Mesenchymal stem cell (in vitro differentiated cells and primary cell): ENCODE measurements around the gene NSUN6.

Source experiments
- DNase-seq: peaks from one replicate; pipeline ENCODE4 v3.0.0-alpha.2; 2013
- H2AFZ ChIP-seq: one replicate; pipeline ENCODE4 v1.6.1; 2013; ENCODE audit warnings: low read depth, mild to moderate bottlenecking, control low read depth, inconsistent platforms, low read length, moderate library complexity
- H2AK5ac ChIP-seq: 2 replicates; pipeline ENCODE4 v1.6.1; 2013; ENCODE audit warnings: low read length, moderate library complexity, mild to moderate bottlenecking, inconsistent platforms; ENCODE audit not compliant: severe bottlenecking
- H2BK120ac ChIP-seq: one replicate; pipeline ENCODE4 v1.6.1; 2013; ENCODE audit warnings: low read depth, mild to moderate bottlenecking, inconsistent platforms, low read length, moderate library complexity
- H2BK12ac ChIP-seq, 2 experiments: one replicate each; pipeline ENCODE4 v1.6.1; 2013; ENCODE audit warnings: inconsistent platforms in 2 of 2, low read length in 2 of 2, mild to moderate bottlenecking in 2 of 2, moderate library complexity in 2 of 2, control low read depth in 1 of 2
- H2BK15ac ChIP-seq: one replicate; pipeline ENCODE4 v1.6.1; 2013; ENCODE audit warnings: mild to moderate bottlenecking, low read depth, inconsistent platforms; ENCODE audit not compliant: poor library complexity, severe bottlenecking
- H2BK5ac ChIP-seq: 2 replicates; pipeline ENCODE4 v1.6.1; 2013; ENCODE audit warnings: low read depth, mild to moderate bottlenecking, low read length, control low read depth, inconsistent platforms; ENCODE audit not compliant: poor library complexity, severe bottlenecking
- H3K14ac ChIP-seq, 2 experiments: one replicate each; pipeline ENCODE4 v1.6.1; 2013; ENCODE audit warnings: inconsistent platforms in 2 of 2, low read length in 2 of 2, control low read depth in 1 of 2, mild to moderate bottlenecking in 1 of 2, moderate library complexity in 1 of 2
- H3K18ac ChIP-seq, 2 experiments: one replicate each; pipeline ENCODE4 v1.6.1; 2013; ENCODE audit warnings: inconsistent platforms in 2 of 2, low read length in 2 of 2, control low read depth in 1 of 2, low read depth in 1 of 2, mild to moderate bottlenecking in 1 of 2
- H3K23ac ChIP-seq, 2 experiments: one replicate each; pipeline ENCODE4 v1.6.1; 2013; ENCODE audit warnings: inconsistent platforms in 2 of 2, low read length in 2 of 2, mild to moderate bottlenecking in 2 of 2, moderate library complexity in 2 of 2, control low read depth in 1 of 2
- H3K27ac ChIP-seq: 2 replicates; pipeline ENCODE4 v1.5.1; 2013; ENCODE audit warnings: mild to moderate bottlenecking, moderate library complexity, low read length, control low read depth, inconsistent platforms; ENCODE audit not compliant: poor library complexity, severe bottlenecking
- H3K27me3 ChIP-seq, 2 experiments: 2 replicates each; pipeline versions ENCODE4 v1.6.1 to v1.7.0; 2013; ENCODE audit warnings: low read length in 2 of 2, mild to moderate bottlenecking in 2 of 2, moderate library complexity in 2 of 2, control low read depth in 1 of 2, inconsistent platforms in 1 of 2; ENCODE audit not compliant: control insufficient read depth in 1 of 2, insufficient read depth in 1 of 2
- H3K36me3 ChIP-seq, 2 experiments: 2 replicates each; pipeline versions ENCODE4 v1.6.1 to v1.7.0; 2013; ENCODE audit warnings: low read length in 2 of 2, control low read depth in 1 of 2, inconsistent platforms in 1 of 2, low read depth in 1 of 2, mild to moderate bottlenecking in 1 of 2; ENCODE audit not compliant: insufficient read depth in 2 of 2, control insufficient read depth in 1 of 2
- H3K4ac ChIP-seq, 2 experiments: one replicate each; pipeline ENCODE4 v1.6.1; 2013; ENCODE audit warnings: inconsistent platforms in 2 of 2, low read length in 2 of 2, mild to moderate bottlenecking in 2 of 2, moderate library complexity in 2 of 2, control low read depth in 1 of 2, low read depth in 1 of 2
- H3K4me1 ChIP-seq: 2 replicates; pipeline ENCODE4 v1.6.1; 2013; ENCODE audit warnings: low read depth, low read length, control low read depth; ENCODE audit not compliant: control insufficient read depth, insufficient read depth
- H3K4me2 ChIP-seq: 2 replicates; pipeline ENCODE4 v1.6.1; 2013; ENCODE audit warnings: low read length, mild to moderate bottlenecking, inconsistent platforms; ENCODE audit not compliant: poor library complexity, severe bottlenecking
- H3K4me3 ChIP-seq, 2 experiments: 2 replicates each; pipeline versions ENCODE4 v1.5.1 to v1.7.0; 2013; ENCODE audit warnings: low read length in 2 of 2, mild to moderate bottlenecking in 2 of 2, control low read depth in 1 of 2, low read depth in 1 of 2; ENCODE audit not compliant: insufficient read depth in 1 of 2
- H3K79me1 ChIP-seq: replicated peaks from 2 replicates; pipeline ENCODE4 v1.6.1; 2013; ENCODE audit warnings: mild to moderate bottlenecking, control low read depth, low read length, inconsistent platforms; ENCODE audit not compliant: poor library complexity, severe bottlenecking
- H3K9ac ChIP-seq: 2 replicates; pipeline ENCODE4 v1.7.0; 2013; ENCODE audit warnings: mild to moderate bottlenecking, low read length, moderate library complexity
- H3K9me3 ChIP-seq: 2 replicates; pipeline ENCODE4 v1.7.0; 2013; ENCODE audit warnings: mild to moderate bottlenecking, low read length; ENCODE audit not compliant: control insufficient read depth
- H4K8ac ChIP-seq: one replicate; pipeline ENCODE4 v1.6.1; 2013; ENCODE audit warnings: inconsistent platforms, mild to moderate bottlenecking, low read length, moderate library complexity
- H4K91ac ChIP-seq: one replicate; pipeline ENCODE4 v1.6.1; 2013; ENCODE audit warnings: mild to moderate bottlenecking, low read length, inconsistent platforms
- WGBS: methylation state at CpG from one replicate; pipeline ENCODE4 v1.1.7; 2013; ENCODE audit warnings: mixed read lengths; 5-methylcytosine and 5-hydroxymethylcytosine counted together

NSUN6 gene

DNA sequence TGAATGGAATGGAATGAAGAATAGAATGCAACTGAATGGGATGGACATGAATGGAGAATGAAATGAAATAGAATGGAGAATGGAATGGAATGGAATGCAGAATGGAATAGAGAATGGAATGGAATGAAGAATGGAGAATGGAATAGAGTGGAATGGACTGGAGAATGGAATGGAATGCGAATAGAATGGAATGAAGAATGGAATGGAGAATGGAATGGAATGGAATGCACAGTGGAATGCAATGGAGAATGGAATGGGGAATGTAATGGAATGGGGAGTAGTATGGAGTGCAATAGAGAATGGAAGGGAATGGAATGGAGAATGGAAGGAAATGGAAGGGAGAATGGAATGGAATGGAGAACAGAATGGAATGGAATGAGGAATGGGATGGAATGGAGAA lies 93.4 kb downstream of the NSUN6 start:
- H3K27ac ChIP-seq: no peak overlapping the region
- no peaks in the 10 kb centered on the region for H3K27me3 ChIP-seq
- no peak overlapping the region for H2BK5ac ChIP-seq
- no peak overlapping the region for H3K9ac ChIP-seq
- no peak overlapping the region for H3K4me2 ChIP-seq
- H2BK15ac ChIP-seq: no peak overlapping the region
- no peak overlapping the region for H3K23ac ChIP-seq
- no peak overlapping the region for H4K91ac ChIP-seq
- no peak overlapping the region for H3K18ac ChIP-seq
- H2BK120ac ChIP-seq: no peak overlapping the region
- H3K4ac ChIP-seq: no peak overlapping the region
- H3K14ac ChIP-seq: no peak overlapping the region
- DNase-seq: no peak
- H3K36me3 ChIP-seq: peaks cover 0 to 21% of the 10 kb centered on the region in 2 experiments
- H3K4me1 ChIP-seq: no peaks in the 10 kb centered on the region
- H3K9me3 ChIP-seq: peaks cover 75% of the 10 kb centered on the region
- no peak overlapping the region for H2AK5ac ChIP-seq
- H4K8ac ChIP-seq: no peak overlapping the region
- H2AFZ ChIP-seq: no peak overlapping the region
- no peak overlapping the region for H3K4me3 ChIP-seq
- WGBS: 90% methylated on average over 1 of the region's 1 CpG
- no peak overlapping the region for H2BK12ac ChIP-seq
- no peaks in the 10 kb centered on the region for H3K79me1 ChIP-seq

GRCh38 chr10:18556522-18557147 lies 94.8 kb downstream of the NSUN6 start:
- Histone ChIP-seq H3K23ac (no peak overlapping the region), H2BK5ac (no peak overlapping the region), H3K9me3 (peaks cover 65% of the 10 kb centered on the region), H3K27ac (no peak overlapping the region), H3K9ac (no peak overlapping the region), H3K14ac (no peak overlapping the region), H4K91ac (no peak overlapping the region), H3K36me3 (peaks cover 0 to 24% of the 10 kb centered on the region in 2 experiments), H3K4me3 (no peak overlapping the region), H3K27me3 (no peaks in the 10 kb centered on the region), H2AK5ac (no peak overlapping the region), H4K8ac (no peak overlapping the region), H3K4me1 (no peaks in the 10 kb centered on the region), H3K18ac (no peak overlapping the region), H2BK12ac (no peak overlapping the region), H2AFZ (no peak overlapping the region), H2BK120ac (no peak overlapping the region), H3K4ac (no peak overlapping the region), H3K4me2 (no peak overlapping the region), H2BK15ac (no peak overlapping the region), H3K79me1 (no peaks in the 10 kb centered on the region)
- WGBS: 95% methylated on average over 3 of the region's 3 CpGs
- no peak for DNase-seq

DNA sequence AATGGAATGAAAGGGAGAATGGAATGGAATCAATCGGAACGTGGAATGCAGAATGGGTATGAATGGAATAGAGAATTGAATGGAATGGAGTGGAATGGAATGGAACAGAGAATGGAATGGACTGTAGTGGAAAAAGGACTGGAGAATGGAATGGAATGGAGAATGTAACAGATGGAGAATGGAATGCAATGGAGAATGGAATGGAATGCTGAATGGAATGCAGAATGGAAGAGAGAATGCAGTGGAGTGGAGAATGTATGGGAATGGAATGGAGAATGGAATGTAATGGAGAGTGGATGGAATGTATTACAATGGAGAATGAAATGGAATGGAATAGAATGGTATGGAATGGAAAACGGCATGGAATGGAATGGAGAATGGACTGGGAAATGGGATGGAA lies 96.9 kb downstream of the NSUN6 start:
- Histone ChIP-seq H3K9ac (no peak overlapping the region), H3K36me3 (peaks cover 0 to 29% of the 10 kb centered on the region in 2 experiments), H4K91ac (no peak overlapping the region), H2BK12ac (no peak overlapping the region), H3K23ac (no peak overlapping the region), H2AK5ac (no peak overlapping the region), H3K27me3 (no peaks in the 10 kb centered on the region), H2BK5ac (no peak overlapping the region), H3K4me1 (no peaks in the 10 kb centered on the region), H3K4me3 (no peak overlapping the region), H3K79me1 (no peaks in the 10 kb centered on the region), H3K18ac (no peak overlapping the region), H4K8ac (no peak overlapping the region), H3K4ac (no peak overlapping the region), H2BK15ac (no peak overlapping the region), H2AFZ (no peak overlapping the region), H2BK120ac (no peak overlapping the region), H3K27ac (no peak overlapping the region), H3K9me3 (peaks cover 55% of the 10 kb centered on the region), H3K14ac (no peak overlapping the region), H3K4me2 (no peak overlapping the region)
- no peak for DNase-seq
- WGBS: 93% methylated on average over 3 of the region's 3 CpGs

GRCh38 chr10:18551473-18551872 lies 99.9 kb downstream of the NSUN6 start:
- H3K4me3 ChIP-seq: no peak overlapping the region
- no peak overlapping the region for H3K4me2 ChIP-seq
- no peak overlapping the region for H3K23ac ChIP-seq
- H3K27me3 ChIP-seq: no peaks in the 10 kb centered on the region
- H2BK12ac ChIP-seq: no peak overlapping the region
- H3K18ac ChIP-seq: no peak overlapping the region
- no peak overlapping the region for H3K14ac ChIP-seq
- no peak overlapping the region for H3K4ac ChIP-seq
- no peak overlapping the region for H2AK5ac ChIP-seq
- H3K36me3 ChIP-seq: peaks cover 0 to 18% of the 10 kb centered on the region in 2 experiments
- H3K9me3 ChIP-seq: peaks cover 26% of the 10 kb centered on the region
- H4K91ac ChIP-seq: no peak overlapping the region
- H2AFZ ChIP-seq: no peak overlapping the region
- H2BK15ac ChIP-seq: no peak overlapping the region
- 90% methylated on average over 1 of the region's 2 CpGs for WGBS
- H4K8ac ChIP-seq: no peak overlapping the region
- no peak overlapping the region for H2BK120ac ChIP-seq
- H3K27ac ChIP-seq: no peak overlapping the region
- H3K79me1 ChIP-seq: no peaks in the 10 kb centered on the region
- H2BK5ac ChIP-seq: no peak overlapping the region
- DNase-seq: no peak
- no peaks in the 10 kb centered on the region for H3K4me1 ChIP-seq
- H3K9ac ChIP-seq: no peak overlapping the region
